ENCODE results near the gene RDX. TPM values are rescaled to one million over a fixed set of nuclear protein-coding genes. Genes with fewer than 3 reads are reported as not detected.

The RDX gene
- total and polyA plus RNA-seq, 4 donors, result 126 to 185 (median 155) TPM

DNA sequence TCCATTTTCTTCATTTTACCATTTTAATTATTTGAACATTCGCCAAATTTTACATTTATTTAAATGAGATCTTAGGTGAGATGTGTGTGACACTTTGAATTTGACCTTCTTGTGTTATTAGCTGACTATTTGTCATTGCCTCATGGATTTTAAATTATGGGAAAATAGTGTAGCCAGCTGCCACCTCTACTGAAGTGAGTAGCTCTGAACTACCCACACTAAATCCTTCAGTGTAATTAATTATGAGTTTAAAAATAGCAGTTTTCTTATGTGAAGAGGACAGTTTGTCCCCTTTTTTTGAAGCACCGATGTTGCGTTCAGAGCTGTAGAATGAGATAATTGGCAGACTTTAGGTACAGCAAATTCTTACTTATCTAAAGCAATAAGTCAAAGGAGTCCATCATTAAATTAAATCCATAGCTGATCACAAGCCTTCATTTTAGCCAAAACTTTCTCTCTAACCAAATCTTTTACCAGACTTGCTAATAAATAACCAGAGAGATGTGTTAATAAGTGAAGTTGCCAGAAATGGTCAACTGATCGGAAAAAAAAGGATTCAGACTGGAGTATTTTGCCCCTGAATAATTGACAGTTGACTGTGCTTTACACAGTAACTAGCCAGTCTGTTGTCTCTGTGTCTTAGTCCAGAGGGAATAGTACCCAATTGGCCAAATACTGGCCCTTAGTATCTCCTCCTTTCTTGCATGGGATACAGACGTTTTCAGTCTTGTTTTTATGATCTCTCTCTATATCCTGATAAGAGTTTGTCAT lies 128.2 kb downstream of the RDX start:
- 78% methylated on average over 1 of the region's 5 CpGs for WGBS (ENCODE audit: insufficient coverage)
- DNase-seq (ENCODE audit: low read depth in 4 of 6, low spot score in 6 of 6), result no peak

DNA sequence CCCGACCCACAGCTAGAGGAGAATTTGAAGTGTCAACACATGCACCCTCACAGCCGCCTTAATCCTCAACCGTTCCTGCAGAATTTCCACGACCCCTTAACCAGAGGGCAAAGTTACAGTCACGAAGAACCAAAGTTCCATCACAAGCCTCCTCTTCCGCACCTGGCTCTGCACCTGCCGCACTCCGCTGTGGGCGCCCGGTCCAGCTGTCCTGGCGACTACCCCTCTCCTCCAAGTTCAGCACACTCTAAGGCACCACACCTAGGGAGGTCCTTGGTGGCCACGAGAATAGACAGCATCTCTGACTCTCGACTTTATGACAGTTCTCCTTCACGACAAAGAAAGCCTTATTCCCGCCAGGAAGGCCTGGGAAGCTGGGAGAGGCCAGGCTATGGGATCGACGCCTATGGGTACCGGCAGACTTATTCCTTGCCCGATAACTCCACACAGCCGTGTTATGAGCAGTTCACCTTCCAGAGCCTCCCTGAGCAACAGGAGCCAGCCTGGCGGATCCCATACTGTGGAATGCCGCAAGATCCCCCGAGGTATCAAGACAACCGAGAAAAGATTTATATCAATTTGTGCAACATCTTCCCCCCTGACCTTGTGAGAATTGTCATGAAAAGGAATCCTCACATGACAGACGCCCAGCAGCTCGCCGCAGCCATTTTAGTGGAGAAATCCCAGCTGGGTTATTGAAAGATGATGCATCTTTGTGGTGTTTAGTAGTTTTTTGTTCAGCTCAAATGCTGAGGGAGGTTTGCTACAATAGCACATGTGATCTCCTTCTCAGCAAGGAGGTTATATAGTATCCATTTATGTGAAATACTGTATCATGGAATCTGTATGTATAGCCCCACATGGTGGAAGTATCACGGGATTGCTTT lies 131.1 kb downstream of the RDX start:
- H3K9me3 ChIP-seq (ENCODE audit: control insufficient read depth, insufficient read depth, low read length), result no peaks in the 10 kb centered on the region
- no peaks in the 10 kb centered on the region for H3K27me3 ChIP-seq (ENCODE audit: control insufficient read depth, insufficient read depth, low read length)
- H3K4me1 ChIP-seq (ENCODE audit: control insufficient read depth, insufficient read depth, low read length), result no peaks in the 10 kb centered on the region
- no peak for DNase-seq (ENCODE audit: low read depth in 4 of 6, low spot score in 6 of 6)
- no peak overlapping the region for H3K27ac ChIP-seq (ENCODE audit: low read depth, low read length)
- peaks cover 12% of the 10 kb centered on the region for H3K36me3 ChIP-seq (ENCODE audit: control insufficient read depth, insufficient read depth, low read length)
- H3K4me3 ChIP-seq (ENCODE audit: low read depth, low read length), result no peak overlapping the region
- 90% methylated on average over 25 of the region's 28 CpGs for WGBS (ENCODE audit: insufficient coverage)

More for the DNA sequence above, 128.2 kb downstream of the RDX start:
- H3K4me3 ChIP-seq (ENCODE audit: low read depth, low read length), result no peak overlapping the region
- H3K4me1 ChIP-seq (ENCODE audit: control insufficient read depth, insufficient read depth, low read length), result no peaks in the 10 kb centered on the region
- H3K36me3 ChIP-seq (ENCODE audit: control insufficient read depth, insufficient read depth, low read length), result peaks cover 9% of the 10 kb centered on the region
- H3K27ac ChIP-seq (ENCODE audit: low read depth, low read length), result no peak overlapping the region
- H3K27me3 ChIP-seq (ENCODE audit: control insufficient read depth, insufficient read depth, low read length), result no peaks in the 10 kb centered on the region
- no peaks in the 10 kb centered on the region for H3K9me3 ChIP-seq (ENCODE audit: control insufficient read depth, insufficient read depth, low read length)

DNA sequence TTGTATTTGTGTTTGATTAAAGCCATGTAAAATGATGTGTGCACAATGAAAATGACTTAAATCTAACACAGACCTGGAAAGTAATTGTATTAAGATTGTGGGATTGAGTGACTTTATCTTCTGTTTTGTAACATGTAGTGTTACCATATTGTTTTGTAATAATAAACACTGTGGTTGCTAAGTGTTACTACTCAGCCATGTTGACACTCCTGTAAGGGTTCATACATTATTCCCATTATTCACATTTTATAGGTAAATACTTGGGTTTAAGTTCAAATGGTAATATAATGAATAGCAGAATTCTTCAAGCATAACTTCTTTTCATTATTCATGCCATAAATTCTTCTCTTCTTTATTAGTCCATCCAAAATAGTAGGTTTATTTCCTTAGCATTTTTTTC lies 134.2 kb downstream of the RDX start:
- no peak overlapping the region for H3K4me3 ChIP-seq (ENCODE audit: low read depth, low read length)
- peaks cover 12% of the 10 kb centered on the region for H3K36me3 ChIP-seq (ENCODE audit: control insufficient read depth, insufficient read depth, low read length)
- no peaks in the 10 kb centered on the region for H3K9me3 ChIP-seq (ENCODE audit: control insufficient read depth, insufficient read depth, low read length)
- no peaks in the 10 kb centered on the region for H3K4me1 ChIP-seq (ENCODE audit: control insufficient read depth, insufficient read depth, low read length)
- no peak overlapping the region for H3K27ac ChIP-seq (ENCODE audit: low read depth, low read length)
- no peaks in the 10 kb centered on the region for H3K27me3 ChIP-seq (ENCODE audit: control insufficient read depth, insufficient read depth, low read length)
- no peak for DNase-seq (ENCODE audit: low read depth in 4 of 6, low spot score in 6 of 6)

DNA sequence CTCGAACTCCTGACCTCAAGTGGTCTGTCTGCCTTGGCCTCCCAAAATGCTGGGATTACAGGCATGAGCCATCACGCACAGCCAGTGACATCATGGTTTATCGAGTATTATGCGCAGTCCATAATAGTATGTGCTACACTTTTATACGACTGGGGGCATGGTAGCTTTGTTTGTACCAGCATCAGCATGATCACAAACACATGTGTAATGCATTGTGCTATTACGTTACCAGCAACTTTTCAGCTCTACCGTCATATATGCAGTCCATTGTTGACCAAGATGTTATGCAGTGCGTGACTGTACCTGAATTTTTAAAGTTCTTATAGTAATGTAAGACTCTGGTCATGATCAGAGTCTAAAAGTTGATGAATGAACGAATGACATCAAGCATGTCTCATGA lies 135.4 kb downstream of the RDX start:
- Histone ChIP-seq H3K9me3 (ENCODE audit: control insufficient read depth, insufficient read depth, low read length) (no peaks in the 10 kb centered on the region), H3K27ac (ENCODE audit: low read depth, low read length) (no peak overlapping the region), H3K4me1 (ENCODE audit: control insufficient read depth, insufficient read depth, low read length) (no peaks in the 10 kb centered on the region), H3K4me3 (ENCODE audit: low read depth, low read length) (no peak overlapping the region), H3K27me3 (ENCODE audit: control insufficient read depth, insufficient read depth, low read length) (no peaks in the 10 kb centered on the region), H3K36me3 (ENCODE audit: control insufficient read depth, insufficient read depth, low read length) (peaks cover 12% of the 10 kb centered on the region)
- no peak for DNase-seq (ENCODE audit: low read depth in 4 of 6, low spot score in 6 of 6)
- 100% methylated on average over 6 of the region's 9 CpGs for WGBS (ENCODE audit: insufficient coverage)

DNA sequence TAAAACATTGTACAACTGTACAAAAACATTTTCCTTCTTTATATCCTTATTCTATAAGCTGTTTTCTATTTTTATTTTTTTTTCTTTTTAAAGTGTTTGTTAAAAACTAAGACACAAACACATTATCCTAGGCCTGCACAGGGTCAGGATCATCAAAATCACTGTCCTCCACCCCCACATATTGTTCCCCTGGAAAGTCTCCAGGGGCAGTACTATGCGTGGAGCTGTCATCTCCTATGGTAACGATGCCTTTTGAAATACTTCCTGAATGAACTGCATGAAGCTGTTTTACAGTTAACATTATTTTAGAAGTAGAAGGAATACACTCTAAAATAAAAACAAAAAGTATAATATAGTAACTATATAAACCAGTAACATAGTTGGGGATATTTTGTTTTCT lies 136.0 kb downstream of the RDX start:
- H3K36me3 ChIP-seq (ENCODE audit: control insufficient read depth, insufficient read depth, low read length), result peaks cover 12% of the 10 kb centered on the region
- no peak for DNase-seq (ENCODE audit: low read depth in 4 of 6, low spot score in 6 of 6)
- H3K4me1 ChIP-seq (ENCODE audit: control insufficient read depth, insufficient read depth, low read length), result no peaks in the 10 kb centered on the region
- H3K9me3 ChIP-seq (ENCODE audit: control insufficient read depth, insufficient read depth, low read length), result no peaks in the 10 kb centered on the region
- no peaks in the 10 kb centered on the region for H3K27me3 ChIP-seq (ENCODE audit: control insufficient read depth, insufficient read depth, low read length)
- H3K4me3 ChIP-seq (ENCODE audit: low read depth, low read length), result no peak overlapping the region
- no peak overlapping the region for H3K27ac ChIP-seq (ENCODE audit: low read depth, low read length)
- no CpG with 5 or more reads among the region's 2 CpGs for WGBS (ENCODE audit: insufficient coverage)

DNA sequence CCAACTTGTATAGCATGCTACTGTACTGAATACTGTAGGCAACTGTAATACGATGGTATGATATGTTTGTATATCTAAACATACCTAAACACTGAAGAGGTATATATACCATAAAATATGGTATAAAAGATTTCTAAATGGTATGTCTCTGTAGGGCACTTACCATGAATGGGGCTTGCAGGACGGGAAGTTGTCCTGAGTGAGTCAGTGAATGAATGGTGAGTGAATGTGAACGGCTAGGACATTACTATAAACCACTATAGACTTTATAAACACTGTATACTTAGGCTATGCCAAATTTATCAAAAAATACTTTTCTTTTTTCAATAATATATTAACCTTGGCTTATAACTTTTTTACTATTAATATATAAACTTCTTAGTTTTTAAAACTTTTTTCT lies 136.4 kb downstream of the RDX start:
- Histone ChIP-seq H3K36me3 (ENCODE audit: control insufficient read depth, insufficient read depth, low read length) (peaks cover 9% of the 10 kb centered on the region), H3K9me3 (ENCODE audit: control insufficient read depth, insufficient read depth, low read length) (no peaks in the 10 kb centered on the region), H3K27ac (ENCODE audit: low read depth, low read length) (no peak overlapping the region), H3K27me3 (ENCODE audit: control insufficient read depth, insufficient read depth, low read length) (no peaks in the 10 kb centered on the region), H3K4me1 (ENCODE audit: control insufficient read depth, insufficient read depth, low read length) (no peaks in the 10 kb centered on the region), H3K4me3 (ENCODE audit: low read depth, low read length) (no peak overlapping the region)
- no peak for DNase-seq (ENCODE audit: low read depth in 4 of 6, low spot score in 6 of 6)
- no CpG with 5 or more reads among the region's 3 CpGs for WGBS (ENCODE audit: insufficient coverage)

DNA sequence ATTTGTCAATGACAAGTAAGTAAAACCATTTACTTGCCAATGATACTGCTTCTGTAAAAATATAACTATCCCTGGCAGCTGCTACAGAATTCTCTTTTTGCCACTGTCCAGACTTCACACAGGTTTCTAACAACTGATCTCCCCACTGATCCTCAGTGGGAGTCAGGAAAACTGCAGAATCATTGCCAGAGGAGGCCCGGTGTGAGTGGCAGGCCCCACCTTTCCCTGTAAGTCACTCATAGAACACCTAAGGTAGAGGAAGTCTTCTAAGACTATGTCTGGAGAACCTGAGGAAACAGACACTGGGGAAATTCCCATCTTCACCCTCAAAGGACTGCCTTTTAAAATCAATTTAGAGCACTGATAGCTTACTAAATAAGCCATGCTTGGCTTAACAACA lies 136.9 kb downstream of the RDX start:
- Histone ChIP-seq H3K27ac (ENCODE audit: low read depth, low read length) (no peak overlapping the region), H3K36me3 (ENCODE audit: control insufficient read depth, insufficient read depth, low read length) (peaks cover 3% of the 10 kb centered on the region), H3K27me3 (ENCODE audit: control insufficient read depth, insufficient read depth, low read length) (no peaks in the 10 kb centered on the region), H3K4me3 (ENCODE audit: low read depth, low read length) (no peak overlapping the region), H3K4me1 (ENCODE audit: control insufficient read depth, insufficient read depth, low read length) (no peaks in the 10 kb centered on the region), H3K9me3 (ENCODE audit: control insufficient read depth, insufficient read depth, low read length) (no peaks in the 10 kb centered on the region)
- DNase-seq (ENCODE audit: low read depth in 4 of 6, low spot score in 6 of 6), result no peak
- no CpG with 5 or more reads among the region's 1 CpG for WGBS (ENCODE audit: insufficient coverage)

DNA sequence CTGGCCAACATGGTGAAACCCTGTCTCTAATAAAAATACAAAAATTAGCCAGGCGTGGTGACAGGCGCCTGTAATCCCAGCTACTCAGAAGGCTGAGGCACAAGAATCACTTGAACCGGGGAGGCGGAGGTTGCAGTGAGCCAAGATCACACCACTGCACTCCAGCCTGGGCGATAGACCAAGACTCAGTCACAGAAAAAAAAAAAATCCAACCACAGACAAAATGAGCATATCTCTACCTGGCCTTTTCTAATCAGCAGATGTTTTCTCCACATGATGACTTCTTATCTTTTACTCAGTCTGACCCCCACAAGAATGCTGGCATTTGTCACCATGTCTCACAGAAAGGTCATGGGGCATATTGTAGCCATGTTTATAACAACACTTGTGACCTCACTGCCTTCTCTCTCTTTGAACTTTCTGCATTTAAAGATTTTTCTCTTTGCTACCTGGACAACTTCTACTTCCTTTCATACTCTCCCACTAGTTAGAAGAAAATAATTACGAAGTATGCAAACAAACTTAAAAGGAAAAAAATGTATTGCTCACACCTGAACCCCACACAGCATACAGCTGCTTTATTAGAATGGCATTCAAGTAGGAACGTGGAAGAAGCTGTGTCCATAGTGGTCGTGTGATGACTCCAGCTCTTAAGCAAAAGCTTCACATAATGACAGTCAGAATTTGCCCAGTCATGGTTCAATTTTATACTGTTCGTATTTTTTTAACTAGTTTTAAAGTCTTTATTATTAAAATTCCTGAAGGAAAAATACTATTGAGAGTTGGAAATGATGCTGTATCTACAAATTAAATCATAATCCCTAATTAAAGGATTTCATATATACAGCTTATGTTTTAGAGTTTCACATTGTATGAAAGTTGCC lies 137.9 kb downstream of the RDX start:
- H3K36me3 ChIP-seq (ENCODE audit: control insufficient read depth, insufficient read depth, low read length), result peaks cover 3% of the 10 kb centered on the region
- 87% methylated on average over 7 of the region's 9 CpGs for WGBS (ENCODE audit: insufficient coverage)
- no peak overlapping the region for H3K4me3 ChIP-seq (ENCODE audit: low read depth, low read length)
- no peak for DNase-seq (ENCODE audit: low read depth in 4 of 6, low spot score in 6 of 6)
- H3K4me1 ChIP-seq (ENCODE audit: control insufficient read depth, insufficient read depth, low read length), result no peaks in the 10 kb centered on the region
- no peaks in the 10 kb centered on the region for H3K9me3 ChIP-seq (ENCODE audit: control insufficient read depth, insufficient read depth, low read length)
- no peak overlapping the region for H3K27ac ChIP-seq (ENCODE audit: low read depth, low read length)
- H3K27me3 ChIP-seq (ENCODE audit: control insufficient read depth, insufficient read depth, low read length), result no peaks in the 10 kb centered on the region

DNA sequence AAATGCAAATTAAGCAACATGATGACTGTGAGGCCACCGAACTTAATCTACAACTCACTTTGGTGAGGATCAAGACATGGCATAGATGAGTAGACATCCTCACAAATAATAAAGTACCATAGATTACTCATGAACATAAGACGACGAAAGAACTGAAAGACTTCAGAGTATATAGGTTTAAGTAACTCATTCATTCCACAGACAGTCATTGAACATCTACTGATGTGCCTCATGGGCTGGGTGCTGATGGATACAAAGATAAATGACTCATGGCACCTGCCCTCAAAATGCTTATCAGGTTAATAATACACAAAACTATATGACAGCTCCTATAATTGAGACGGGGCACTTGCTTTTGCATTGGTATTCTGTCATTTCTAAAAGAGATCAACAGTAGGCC lies 139.9 kb downstream of the RDX start:
- H3K27ac ChIP-seq (ENCODE audit: low read depth, low read length), result no peak overlapping the region
- WGBS (ENCODE audit: insufficient coverage), result 100% methylated on average over 1 of the region's 4 CpGs

More for the DNA sequence above, 139.9 kb downstream of the RDX start:
- Histone ChIP-seq H3K9me3 (ENCODE audit: control insufficient read depth, insufficient read depth, low read length) (no peaks in the 10 kb centered on the region), H3K4me1 (ENCODE audit: control insufficient read depth, insufficient read depth, low read length) (no peaks in the 10 kb centered on the region), H3K27me3 (ENCODE audit: control insufficient read depth, insufficient read depth, low read length) (no peaks in the 10 kb centered on the region), H3K4me3 (ENCODE audit: low read depth, low read length) (no peak overlapping the region), H3K36me3 (ENCODE audit: control insufficient read depth, insufficient read depth, low read length) (peaks cover 3% of the 10 kb centered on the region)
- no peak for DNase-seq (ENCODE audit: low read depth in 4 of 6, low spot score in 6 of 6)
